Measurements from ENCODE around the gene MAP2. TPM values are rescaled to one million over a fixed set of nuclear protein-coding genes. Genes with fewer than 3 reads are reported as not detected.

The MAP2 gene
- total and polyA plus RNA-seq, 7 donors, result 0.72 to 6.5 (median 1.8) TPM

DNA sequence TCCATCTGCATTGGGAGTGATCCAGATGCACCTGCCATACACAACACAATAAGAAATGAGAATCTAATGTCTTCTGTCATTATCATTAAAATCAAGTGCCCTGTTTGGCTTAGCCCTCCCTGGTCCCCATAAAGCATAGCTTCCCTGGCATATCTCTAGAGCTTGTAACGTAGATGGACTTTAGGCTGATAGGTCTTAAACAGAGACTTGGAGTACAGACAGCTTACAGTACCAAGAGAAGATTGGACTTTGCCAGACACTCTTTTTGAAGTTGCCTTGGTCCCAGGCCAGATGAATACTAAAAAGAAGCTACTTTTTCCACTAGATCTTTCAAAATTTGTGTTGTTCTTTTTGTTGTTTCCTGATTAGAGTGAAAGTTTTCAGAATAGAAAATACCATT, 261.5 kb downstream of the MAP2 start:
- H3K4me1 ChIP-seq, result peaks cover 9% of the 10 kb centered on the region
- H3K9me3 ChIP-seq, result no peaks in the 10 kb centered on the region
- no peak for DNase-seq
- no peaks in the 10 kb centered on the region for H3K36me3 ChIP-seq (ENCODE audit: insufficient read depth in 1 of 2, low read depth in 1 of 2)
- no peaks in the 10 kb centered on the region for H3K27me3 ChIP-seq (ENCODE audit: insufficient read depth in 3 of 3, low read length in 2 of 3)
- no peak overlapping the region for H3K4me3 ChIP-seq
- no peak for ATAC-seq
- H3K27ac ChIP-seq, result no peak overlapping the region
- 25 to 28% (median 25%) methylated on average over 1 of the region's 1 CpG for WGBS, 3 donors
- TF ChIP-seq, protein P1, sequence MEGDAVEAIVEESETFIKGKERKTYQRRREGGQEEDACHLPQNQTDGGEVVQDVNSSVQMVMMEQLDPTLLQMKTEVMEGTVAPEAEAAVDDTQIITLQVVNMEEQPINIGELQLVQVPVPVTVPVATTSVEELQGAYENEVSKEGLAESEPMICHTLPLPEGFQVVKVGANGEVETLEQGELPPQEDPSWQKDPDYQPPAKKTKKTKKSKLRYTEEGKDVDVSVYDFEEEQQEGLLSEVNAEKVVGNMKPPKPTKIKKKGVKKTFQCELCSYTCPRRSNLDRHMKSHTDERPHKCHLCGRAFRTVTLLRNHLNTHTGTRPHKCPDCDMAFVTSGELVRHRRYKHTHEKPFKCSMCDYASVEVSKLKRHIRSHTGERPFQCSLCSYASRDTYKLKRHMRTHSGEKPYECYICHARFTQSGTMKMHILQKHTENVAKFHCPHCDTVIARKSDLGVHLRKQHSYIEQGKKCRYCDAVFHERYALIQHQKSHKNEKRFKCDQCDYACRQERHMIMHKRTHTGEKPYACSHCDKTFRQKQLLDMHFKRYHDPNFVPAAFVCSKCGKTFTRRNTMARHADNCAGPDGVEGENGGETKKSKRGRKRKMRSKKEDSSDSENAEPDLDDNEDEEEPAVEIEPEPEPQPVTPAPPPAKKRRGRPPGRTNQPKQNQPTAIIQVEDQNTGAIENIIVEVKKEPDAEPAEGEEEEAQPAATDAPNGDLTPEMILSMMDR (IDR thresholded peaks at IDR 0.05), result no peak
- intact Hi-C loops (cut with DNase I), result no loop called here

DNA sequence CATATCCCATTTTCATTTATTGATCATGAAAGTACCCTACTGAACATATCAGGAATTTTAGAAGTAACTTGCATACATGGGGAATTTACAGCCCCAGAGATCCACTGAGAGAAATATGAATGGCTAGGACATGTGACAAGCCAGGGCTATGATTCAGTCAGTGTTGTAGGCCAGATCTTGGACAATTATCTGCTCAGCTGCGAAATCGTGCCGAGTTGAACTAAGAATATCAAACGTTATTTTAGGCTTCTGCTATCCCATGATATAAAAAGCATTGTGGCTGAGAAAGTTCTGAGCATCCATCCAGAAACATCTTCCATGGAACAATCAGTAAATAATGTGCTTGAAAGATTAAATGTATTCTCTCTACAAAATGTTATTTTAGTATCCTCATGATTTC, 262.1 kb downstream of the MAP2 start:
- no peaks in the 10 kb centered on the region for H3K9me3 ChIP-seq
- H3K27ac ChIP-seq, result no peak overlapping the region
- H3K36me3 ChIP-seq (ENCODE audit: insufficient read depth in 1 of 2, low read depth in 1 of 2), result no peaks in the 10 kb centered on the region
- WGBS, 3 donors, result 15 to 27% (median 19%) methylated on average over 4 of the region's 4 CpGs
- H3K4me1 ChIP-seq, result peaks cover 9% of the 10 kb centered on the region
- TF ChIP-seq, protein P1 (IDR thresholded peaks at IDR 0.05), result no peak
- ATAC-seq (peak in 3 of 4 donors; percentile 57 to 89 (median 81)), DNase-seq (no peak)
- H3K4me3 ChIP-seq, result no peak overlapping the region
- no peaks in the 10 kb centered on the region for H3K27me3 ChIP-seq (ENCODE audit: insufficient read depth in 3 of 3, low read length in 2 of 3)
- intact Hi-C loops (cut with DNase I), result no loop called here

DNA sequence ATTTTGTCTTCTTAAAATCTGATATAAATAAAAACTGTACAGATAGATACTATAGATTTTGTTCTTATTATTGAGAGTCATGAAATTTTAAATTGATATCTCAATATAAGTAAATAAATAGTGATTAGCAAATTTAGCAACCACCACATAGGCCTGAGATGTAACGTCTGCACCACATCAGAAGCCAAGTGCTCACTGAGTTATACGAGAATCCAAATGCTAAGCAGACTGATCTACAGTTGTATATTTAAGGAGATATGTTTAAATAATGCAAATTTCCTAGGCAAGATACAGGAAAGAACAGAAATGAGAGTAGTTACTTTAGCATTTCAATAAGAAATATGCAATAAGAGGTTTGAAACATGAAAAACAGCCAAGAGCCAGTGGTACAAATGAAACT, 262.6 kb downstream of the MAP2 start:
- no peaks in the 10 kb centered on the region for H3K27me3 ChIP-seq (ENCODE audit: insufficient read depth in 3 of 3, low read length in 2 of 3)
- intact Hi-C loops (cut with DNase I), result no loop called here
- no peak overlapping the region for H3K27ac ChIP-seq
- TF ChIP-seq, protein P1 (IDR thresholded peaks at IDR 0.05), result no peak
- peaks cover 9% of the 10 kb centered on the region for H3K4me1 ChIP-seq
- H3K4me3 ChIP-seq, result no peak overlapping the region
- 34 to 54% (median 44%) methylated on average over 2 of the region's 2 CpGs for WGBS, 3 donors
- H3K36me3 ChIP-seq (ENCODE audit: insufficient read depth in 1 of 2, low read depth in 1 of 2), result no peaks in the 10 kb centered on the region
- DNase-seq, result no peak
- H3K9me3 ChIP-seq, result no peaks in the 10 kb centered on the region
- no peak for ATAC-seq

DNA sequence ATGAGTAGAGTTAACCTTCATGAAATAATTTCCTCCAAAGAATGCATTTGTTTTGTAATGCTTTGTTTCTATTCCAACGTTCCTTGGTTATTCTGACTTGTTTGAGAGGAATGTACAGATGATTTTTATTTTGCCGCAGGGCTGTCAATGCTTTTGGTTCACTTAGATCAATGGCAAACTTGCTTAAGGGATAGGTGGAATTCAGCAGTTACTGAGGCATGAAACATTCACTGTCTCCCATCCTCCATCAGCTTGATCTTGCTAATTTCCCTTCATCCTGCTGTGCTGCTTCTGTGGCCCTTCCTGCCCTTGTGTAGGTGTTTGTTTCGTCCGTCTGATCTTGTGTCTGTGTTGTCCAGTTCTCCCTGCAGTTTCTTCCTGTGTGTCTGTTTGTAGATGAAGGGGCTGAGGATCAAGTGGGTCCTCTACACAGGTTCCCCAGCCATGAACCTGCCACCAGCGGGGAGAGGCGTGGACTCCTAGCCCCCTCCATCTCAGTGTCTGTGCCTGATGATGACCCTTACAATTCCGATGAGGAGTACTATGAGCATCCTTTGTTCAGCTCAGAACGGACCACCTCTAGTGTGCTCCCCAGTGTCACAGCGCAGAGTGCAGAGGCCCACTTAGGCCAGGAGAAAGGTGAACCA, 263.6 kb downstream of the MAP2 start:
- ATAC-seq (no peak), DNase-seq (no peak)
- H3K27me3 ChIP-seq (ENCODE audit: insufficient read depth in 3 of 3, low read length in 2 of 3), result no peaks in the 10 kb centered on the region
- H3K4me3 ChIP-seq, result no peak overlapping the region
- no peak overlapping the region for H3K27ac ChIP-seq
- H3K9me3 ChIP-seq, result no peaks in the 10 kb centered on the region
- TF ChIP-seq, protein P1 (IDR thresholded peaks at IDR 0.05), result no peak
- no peaks in the 10 kb centered on the region for H3K36me3 ChIP-seq (ENCODE audit: insufficient read depth in 1 of 2, low read depth in 1 of 2)
- peaks cover 9% of the 10 kb centered on the region for H3K4me1 ChIP-seq
- 89 to 90% (median 89%) methylated on average over 9 of the region's 9 CpGs for WGBS, 3 donors
- intact Hi-C loops (cut with DNase I), result no loop called here

DNA sequence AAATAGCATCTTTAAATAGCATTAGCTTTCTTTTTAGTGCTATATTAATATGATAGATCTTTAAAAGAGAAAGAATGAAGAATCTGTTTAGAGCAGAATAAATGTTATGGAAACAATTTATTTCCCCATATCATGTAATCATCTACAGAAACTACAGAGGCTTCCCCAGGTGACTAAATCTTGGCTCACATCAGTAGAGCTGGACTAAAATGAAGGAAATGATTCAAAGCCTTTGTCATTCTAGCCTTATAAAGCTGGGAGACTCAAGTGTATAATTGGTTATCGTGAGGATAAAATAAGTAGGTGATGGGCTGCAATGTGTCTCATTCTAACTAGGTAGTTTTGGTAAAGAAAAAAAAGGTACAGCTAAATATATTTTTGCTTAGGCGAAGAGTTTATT, 264.5 kb downstream of the MAP2 start:
- ATAC-seq (no peak), DNase-seq (no peak)
- Histone ChIP-seq H3K4me1 (peaks cover 9% of the 10 kb centered on the region), H3K27me3 (ENCODE audit: insufficient read depth in 3 of 3, low read length in 2 of 3) (no peaks in the 10 kb centered on the region), H3K27ac (no peak overlapping the region), H3K9me3 (no peaks in the 10 kb centered on the region), H3K36me3 (ENCODE audit: insufficient read depth in 1 of 2, low read depth in 1 of 2) (no peaks in the 10 kb centered on the region), H3K4me3 (no peak overlapping the region)
- 87 to 90% (median 88%) methylated on average over 2 of the region's 2 CpGs for WGBS, 3 donors
- TF ChIP-seq, protein P1 (IDR thresholded peaks at IDR 0.05), result no peak
- intact Hi-C loops (cut with DNase I), result no loop called here

Measured in psoas muscle (tissue), 8 donors.